Measurements from ENCODE around the gene PHOSPHO1. TPM values are rescaled to one million over a fixed set of nuclear protein-coding genes. Genes with fewer than 3 reads are reported as not detected.

Gene PHOSPHO1
- total RNA-seq, 2 donors from 2014 or later: 0.55 to 6.3 TPM

- peaks cover 2% of the 10 kb centered on the region for H3K27me3 ChIP-seq (replicated peaks; ENCODE audit: insufficient read depth)
- H3K4me1 ChIP-seq (replicated peaks): no peaks in the 10 kb centered on the region
- intact Hi-C loops (cut with DNase I): no loop called here
- H3K36me3 ChIP-seq: no peaks in the 10 kb centered on the region
- H3K4me3 ChIP-seq: no peak overlapping the region
- 2% methylated on average over 41 of the region's 95 CpGs for WGBS
- peak; percentile 10 for DNase-seq (ENCODE audit: low spot score)
- TF ChIP-seq CTCF (IDR thresholded peaks at IDR 0.05) (no peak), POLR2AphosphoS5 (IDR thresholded peaks at IDR 0.05) (no peak), POLR2A (IDR thresholded peaks at IDR 0.05) (no peak)
- H3K9me3 ChIP-seq: no peaks in the 10 kb centered on the region
- no peak overlapping the region for H3K27ac ChIP-seq
Observed at GRCh38 chr17:49224198-49224996, 6.2 kb downstream of the PHOSPHO1 start.

- intact Hi-C loops (cut with DNase I): no loop called here
- Histone ChIP-seq H3K27me3 (replicated peaks; ENCODE audit: insufficient read depth) (peaks cover 2% of the 10 kb centered on the region), H3K27ac (no peak overlapping the region), H3K4me1 (replicated peaks) (no peaks in the 10 kb centered on the region), H3K4me3 (no peak overlapping the region), H3K36me3 (no peaks in the 10 kb centered on the region), H3K9me3 (no peaks in the 10 kb centered on the region)
- TF ChIP-seq POLR2A (IDR thresholded peaks at IDR 0.05) (no peak), CTCF (IDR thresholded peaks at IDR 0.05) (peak; percentile 65 to 74 (median 69)), POLR2AphosphoS5 (IDR thresholded peaks at IDR 0.05) (no peak)
- peak; percentile 13 for DNase-seq (ENCODE audit: low spot score)
- WGBS: 2% methylated on average over 31 of the region's 31 CpGs
Observed at GRCh38 chr17:49223517-49224197, 6.9 kb downstream of the PHOSPHO1 start.

- no peak for TF ChIP-seq POLR2A (IDR thresholded peaks at IDR 0.05)
- TF ChIP-seq CTCF (IDR thresholded peaks at IDR 0.05): no peak
- no peak for TF ChIP-seq POLR2AphosphoS5 (IDR thresholded peaks at IDR 0.05)
- WGBS: 8% methylated on average over 9 of the region's 9 CpGs
- H3K9me3 ChIP-seq: no peaks in the 10 kb centered on the region
- no peak overlapping the region for H3K27ac ChIP-seq
- peaks cover 2% of the 10 kb centered on the region for H3K27me3 ChIP-seq (replicated peaks; ENCODE audit: insufficient read depth)
- no peaks in the 10 kb centered on the region for H3K36me3 ChIP-seq
- DNase-seq (ENCODE audit: low spot score): no peak
- intact Hi-C loops (cut with DNase I): no loop called here
- H3K4me1 ChIP-seq (replicated peaks): no peaks in the 10 kb centered on the region
- H3K4me3 ChIP-seq: no peak overlapping the region
Observed at GRCh38 chr17:49223168-49223516, 7.4 kb downstream of the PHOSPHO1 start.

- intact Hi-C loops (cut with DNase I): no loop called here
Observed at GRCh38 chr17:49219987-49220386, 10.6 kb downstream of the PHOSPHO1 start.

More at GRCh38 chr17:49219987-49220386, 10.6 kb downstream of the PHOSPHO1 start:
- no peak for TF ChIP-seq CTCF (IDR thresholded peaks at IDR 0.05)
- no peak for TF ChIP-seq POLR2AphosphoS5 (IDR thresholded peaks at IDR 0.05)
- no peak for TF ChIP-seq POLR2A (IDR thresholded peaks at IDR 0.05)
- no peaks in the 10 kb centered on the region for H3K9me3 ChIP-seq
- no peak for DNase-seq (ENCODE audit: low spot score)
- no peak overlapping the region for H3K27ac ChIP-seq
- H3K4me3 ChIP-seq: no peak overlapping the region
- H3K4me1 ChIP-seq (replicated peaks): no peaks in the 10 kb centered on the region
- H3K27me3 ChIP-seq (replicated peaks; ENCODE audit: insufficient read depth): peaks cover 2% of the 10 kb centered on the region
- H3K36me3 ChIP-seq: no peaks in the 10 kb centered on the region
- WGBS: 68% methylated on average over 15 of the region's 15 CpGs

All from prostate gland (tissue), 2 donors.